ENCODE results near the gene SLC23A1.

GRCh38 chr5:139383275-139383992 is at the start of gene SLC23A1:
- no peak for TF ChIP-seq CTCF (IDR thresholded peaks at IDR 0.05)
- no peak for TF ChIP-seq POLR2A (IDR thresholded peaks at IDR 0.05)
